ENCODE data around the gene MCAT.
A peak's percentile ranks its signal among the peaks of the same experiment; 100 is the strongest.
"Not testable (repeated sequence)": the region's sequence is repeated elsewhere in the genome, so short reads cannot be mapped to it uniquely, and the experiment has no call there.

Gene MCAT

DNA sequence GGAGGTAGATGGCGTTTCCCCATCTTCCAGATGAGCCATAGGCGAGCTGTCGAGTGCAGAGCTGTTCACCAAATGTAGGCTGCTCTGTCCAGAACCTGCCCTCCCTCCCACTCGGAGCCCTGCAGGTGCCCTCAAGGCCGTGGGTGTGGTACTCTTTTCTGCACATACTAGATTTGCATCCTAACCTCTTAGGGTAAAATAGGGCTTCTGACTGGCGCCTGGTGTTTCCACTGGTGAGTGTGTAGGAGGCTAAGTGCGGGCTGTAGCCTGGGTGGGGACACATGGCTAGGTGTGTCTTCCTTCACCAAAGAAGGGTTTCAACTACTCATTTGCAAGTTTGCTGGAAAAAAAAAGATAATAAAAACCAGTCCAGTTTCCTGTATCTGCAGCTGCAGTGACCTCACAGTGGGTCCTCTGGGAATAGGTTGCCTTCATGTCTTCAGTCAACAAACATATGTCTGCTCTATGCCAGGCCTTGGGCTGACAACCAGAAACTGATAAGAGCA, 24.2 kb downstream of the MCAT start:
- no peak for DNase-seq

DNA sequence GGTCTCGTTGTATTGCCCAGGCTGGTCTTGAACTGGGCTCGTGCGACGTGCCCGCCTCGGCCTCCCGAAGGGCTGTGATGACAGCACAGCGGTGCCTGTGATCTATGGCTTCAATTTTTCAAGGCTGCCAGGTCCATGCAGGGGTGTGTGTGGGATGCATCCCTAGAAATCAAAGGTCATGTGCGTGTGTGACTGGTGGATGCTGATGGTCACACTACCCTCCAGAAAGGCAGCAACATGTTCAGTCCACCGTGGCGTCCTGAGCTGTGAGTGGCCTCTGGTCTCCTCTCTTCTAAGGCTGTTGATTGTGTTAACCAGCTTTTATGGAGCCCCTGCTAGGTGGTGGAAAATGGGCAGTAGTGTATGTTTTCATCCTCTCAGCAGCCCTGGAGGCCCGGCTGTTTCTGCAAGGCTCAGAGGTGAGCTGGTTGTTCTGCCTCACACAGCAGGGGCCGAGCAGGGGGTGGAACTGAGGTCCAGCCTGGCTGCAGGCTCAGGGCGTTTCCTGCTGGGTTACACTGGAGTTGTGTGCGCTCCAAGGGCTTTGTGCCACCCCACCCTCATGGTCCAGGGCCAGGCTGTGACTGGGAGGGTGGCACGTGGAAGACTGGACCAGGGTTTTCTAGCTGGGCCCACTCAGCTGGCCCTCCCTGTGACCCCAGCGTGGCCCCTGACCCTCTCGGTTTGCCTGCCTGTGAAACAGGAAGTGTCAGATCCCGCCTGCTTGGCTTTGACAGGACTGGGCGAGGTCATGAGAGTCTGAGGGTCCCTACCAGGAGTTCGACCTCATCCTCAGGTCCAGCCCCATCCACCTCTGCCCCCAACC, 25.0 kb downstream of the MCAT start:
- no peak for DNase-seq

DNA sequence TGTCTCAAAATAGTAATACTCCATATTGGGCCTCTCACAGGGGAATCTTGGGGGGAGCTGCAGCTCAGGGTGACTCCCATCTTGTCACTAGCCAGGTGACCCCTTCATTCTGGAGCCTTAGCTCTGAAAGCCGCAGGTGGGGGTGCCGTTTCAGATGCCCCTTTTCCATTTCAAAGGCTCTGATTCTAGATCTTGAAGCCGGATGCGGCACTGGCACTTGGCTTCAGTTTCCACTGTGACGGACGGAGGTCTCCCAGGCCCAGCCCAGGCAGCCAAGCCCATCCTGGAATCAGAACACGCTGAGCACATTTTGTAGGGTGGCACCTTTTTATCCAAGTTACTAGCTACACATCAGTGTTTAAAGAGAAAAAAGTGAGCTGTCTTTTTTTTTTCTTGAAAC, 26.3 kb downstream of the MCAT start:
- DNase-seq: no peak

DNA sequence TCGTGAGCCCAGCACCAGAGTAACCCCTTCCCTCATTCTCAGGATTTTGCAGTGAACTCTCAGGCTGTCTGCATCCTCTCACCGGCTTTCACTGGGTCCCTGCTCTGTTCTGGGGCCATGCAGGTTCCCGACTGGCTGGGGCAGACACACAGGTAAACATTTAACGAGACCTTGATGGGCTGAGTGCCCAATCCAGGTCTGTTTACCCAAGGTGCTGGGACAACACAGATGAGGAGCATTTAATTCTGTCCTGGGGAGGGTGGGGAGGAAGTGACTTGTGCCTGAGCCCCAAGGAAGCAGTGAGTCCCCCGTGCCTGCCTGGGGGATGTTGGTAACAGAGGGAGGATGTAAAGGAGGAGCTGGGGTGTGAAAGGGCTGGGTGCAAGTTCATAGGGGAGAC, 28.2 kb downstream of the MCAT start:
- DNase-seq: peak; percentile 45

DNA sequence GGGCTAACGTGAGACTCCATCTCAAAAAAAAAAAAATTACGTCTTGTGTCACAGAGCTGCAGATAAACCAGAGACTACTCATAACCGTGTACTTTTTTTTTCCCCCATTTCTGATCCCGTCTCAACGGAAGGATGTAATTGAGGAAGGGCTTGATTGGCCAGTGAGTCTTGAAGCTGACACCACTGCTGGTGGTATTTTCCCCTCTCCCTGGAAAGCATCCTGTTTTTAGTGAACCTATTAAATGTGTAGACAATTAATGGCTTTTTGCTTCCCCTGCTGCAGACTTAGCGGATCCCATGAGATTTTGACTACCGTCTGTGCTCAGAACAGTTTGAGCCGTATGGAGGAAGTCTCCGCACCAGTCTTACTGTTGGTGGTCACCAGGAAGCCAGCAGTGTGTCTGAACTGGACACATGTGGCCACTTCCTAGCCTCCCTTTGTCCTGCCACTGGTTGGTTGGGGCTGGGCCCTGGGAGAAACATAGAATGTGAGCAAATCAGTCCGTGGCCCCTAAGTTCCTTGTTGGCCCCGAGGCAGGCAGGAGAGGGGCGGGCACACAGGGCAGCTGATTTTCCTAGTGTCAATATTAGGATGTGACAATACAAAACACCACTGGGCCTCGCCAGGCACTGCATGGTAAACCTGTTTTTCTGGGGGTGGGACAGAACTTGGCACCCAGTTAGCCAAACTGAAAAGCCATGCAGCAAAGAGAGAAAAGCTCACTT, 29.5 kb downstream of the MCAT start:
- DNase-seq: peak; percentile 39

DNA sequence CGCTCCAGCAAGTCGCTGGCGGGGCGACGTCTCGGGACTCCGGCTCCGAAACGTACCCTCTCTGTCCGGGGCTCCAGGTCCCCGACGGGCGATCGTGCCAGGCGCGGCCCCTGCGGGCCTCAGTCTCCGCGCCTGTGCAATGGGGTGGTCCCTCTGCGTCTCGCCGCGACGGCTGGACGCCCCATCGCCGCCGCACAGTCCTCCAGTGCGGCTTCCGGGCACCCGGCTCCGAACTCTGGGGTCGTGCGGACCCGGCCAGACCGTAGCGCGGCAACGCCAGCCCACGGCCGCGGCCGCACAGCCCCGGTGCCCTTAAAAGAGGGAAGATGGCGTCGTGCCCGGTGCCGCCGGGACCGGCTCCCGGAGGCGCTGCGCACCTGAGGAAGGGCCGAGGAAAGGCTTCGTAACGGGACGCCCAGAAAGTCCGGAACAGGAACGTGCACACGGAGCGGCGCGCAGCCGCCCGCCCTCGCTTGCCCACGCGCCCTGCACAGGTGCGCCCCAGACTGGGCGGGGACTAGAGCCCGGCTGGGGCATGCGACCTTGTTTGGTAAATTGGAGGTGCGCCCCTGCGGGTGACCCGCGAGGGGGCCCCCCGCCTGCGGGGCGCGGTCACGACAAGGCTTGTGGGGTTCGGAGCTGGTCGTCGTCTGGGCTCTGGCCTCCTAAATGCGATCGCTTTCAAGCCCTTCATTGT, 32.1 kb downstream of the MCAT start:
- DNase-seq: no peak

DNA sequence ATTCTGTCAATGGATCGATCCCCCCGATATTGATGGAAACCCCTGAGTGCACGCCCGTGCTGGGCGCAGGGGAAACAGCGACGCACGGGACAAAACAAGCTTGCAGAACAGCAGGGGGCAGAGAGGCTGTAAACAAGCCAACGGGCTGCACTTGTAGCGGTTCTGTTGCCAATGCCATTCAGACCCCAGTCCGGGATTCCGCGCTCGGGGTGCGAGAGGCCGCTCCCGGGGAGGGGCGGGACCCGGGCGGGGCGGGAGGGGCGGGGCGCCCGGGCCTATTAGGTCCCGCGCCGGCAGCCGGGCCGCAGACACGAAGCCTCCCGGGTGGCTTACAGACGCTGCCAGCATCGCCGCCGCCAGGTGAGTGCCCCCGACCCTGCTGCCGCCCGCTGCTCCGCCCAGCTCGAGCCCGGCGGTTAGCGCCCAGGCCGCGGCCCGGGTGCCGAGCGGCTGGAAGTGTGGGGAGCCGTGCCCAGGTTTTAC, 32.7 kb downstream of the MCAT start, which contains the start of gene BIK:
Gene BIK (plus strand): TSS at position 307 of the 483 bp plus-strand sequence. CDS start 13,273 bp downstream, outside the sequence.
- DNase-seq: no peak

DNA sequence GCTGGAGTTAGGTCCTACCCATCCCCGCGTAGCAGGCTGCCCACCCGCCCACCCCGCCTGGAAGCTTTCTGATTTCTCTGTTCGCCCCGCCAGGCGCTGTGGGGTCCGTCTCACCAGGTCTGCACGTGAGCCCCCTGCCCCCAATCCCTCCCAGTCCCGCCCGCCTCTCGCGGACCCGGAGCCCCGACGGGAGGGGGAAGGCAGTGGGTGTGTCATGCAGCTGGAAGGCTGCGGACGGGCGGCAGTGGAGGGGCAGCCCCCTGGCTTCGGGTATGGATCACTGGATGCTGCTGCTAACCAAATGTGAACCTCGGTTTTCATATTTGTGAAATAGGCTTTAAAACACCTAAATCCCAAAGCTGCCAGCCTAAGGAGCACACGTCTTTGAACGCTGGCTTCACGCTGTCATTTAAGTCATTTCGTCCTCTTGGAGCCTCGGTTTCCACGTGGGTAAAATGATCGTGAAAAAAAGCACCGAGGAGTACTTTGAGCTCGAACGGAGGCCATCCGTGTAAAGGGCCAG, 33.2 kb downstream of the MCAT start:
- no peak for DNase-seq

DNA sequence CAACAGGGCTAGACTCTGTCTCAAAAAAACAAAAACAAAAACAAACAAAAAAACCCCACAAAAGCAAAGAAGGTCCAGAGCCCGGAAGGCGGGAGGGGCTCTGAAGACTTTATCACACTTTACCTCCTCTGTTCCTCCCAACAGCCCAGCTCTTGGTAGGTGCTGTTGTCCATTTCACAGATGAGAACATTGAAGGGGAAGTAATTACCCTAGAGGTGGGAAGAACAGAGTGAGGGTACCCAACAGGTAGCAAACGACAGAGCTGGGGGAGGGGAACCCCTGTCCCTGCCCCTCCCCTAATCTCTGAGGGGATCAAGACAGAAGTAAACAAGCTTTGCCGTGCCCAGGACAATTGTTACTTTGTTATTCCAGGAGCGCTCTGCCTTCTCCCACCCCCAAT, 33.7 kb downstream of the MCAT start:
- no peak for DNase-seq

DNA sequence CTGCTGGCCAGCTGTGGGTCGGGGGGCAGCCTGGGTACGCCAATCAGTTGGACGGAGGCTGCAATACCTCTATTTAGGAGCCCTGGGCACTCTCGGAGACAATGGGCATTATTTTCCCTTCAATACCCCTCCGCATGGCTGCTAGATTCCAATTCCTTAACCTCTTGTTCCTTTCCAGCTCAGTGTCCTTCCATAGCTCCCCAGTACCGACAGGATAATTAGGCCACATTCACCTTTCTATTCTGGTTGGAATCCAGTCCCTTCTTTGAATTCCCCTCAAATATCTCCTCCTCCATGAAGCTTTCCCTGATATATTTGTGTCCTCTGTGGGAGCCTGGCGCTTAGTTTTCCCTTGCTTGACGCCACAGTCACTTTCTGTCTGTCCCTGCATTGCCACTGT, 36.9 kb downstream of the MCAT start:
- no peak for DNase-seq

DNA sequence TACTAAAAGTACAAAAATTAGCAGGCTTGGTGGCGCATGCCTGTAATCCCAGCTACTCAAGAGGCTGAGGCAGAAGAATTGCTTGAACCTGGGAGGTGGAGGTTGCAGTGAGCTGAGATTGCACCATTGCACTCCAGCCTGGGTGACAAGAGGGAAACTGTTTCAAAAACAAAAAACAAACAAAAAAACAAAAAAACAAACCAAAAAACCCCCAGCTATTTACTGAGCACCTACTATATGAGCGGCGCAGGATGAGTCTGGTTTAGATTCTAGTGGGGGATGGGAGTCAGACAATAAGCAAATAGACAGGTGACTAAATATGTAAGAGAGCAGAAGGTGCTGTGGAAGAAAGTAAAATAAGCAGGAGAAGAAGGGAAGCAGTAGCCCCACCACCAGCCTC, 38.2 kb downstream of the MCAT start:
- DNase-seq: not testable (repeated sequence)

DNA sequence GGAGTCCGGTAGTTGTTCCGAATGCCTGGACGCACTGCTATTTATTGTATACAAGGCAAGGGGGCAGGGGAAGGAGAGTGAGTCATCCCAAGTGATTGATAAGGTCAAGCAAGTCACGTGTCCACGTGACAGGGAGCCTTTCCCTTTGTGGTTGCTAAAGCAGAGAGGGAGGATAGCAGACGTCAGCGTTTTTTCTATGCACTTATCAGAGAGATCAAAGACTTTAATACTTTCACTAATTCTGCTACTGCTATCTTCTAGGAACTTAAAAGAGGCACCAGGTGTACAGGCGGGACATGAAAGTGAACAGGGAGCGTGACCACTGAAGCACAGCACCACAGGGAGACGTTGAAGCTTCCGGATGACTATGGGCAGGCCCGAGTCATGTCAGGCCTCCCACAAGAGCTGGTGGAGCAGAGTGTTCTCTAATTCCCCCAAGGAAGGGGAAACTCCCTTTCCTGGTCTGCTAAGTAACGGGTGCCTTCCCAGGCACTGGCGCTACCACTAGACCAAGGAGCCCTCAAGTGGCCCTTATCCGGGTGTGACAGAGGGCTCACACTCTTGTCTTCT, 39.1 kb downstream of the MCAT start:
- not testable (repeated sequence) for DNase-seq

DNA sequence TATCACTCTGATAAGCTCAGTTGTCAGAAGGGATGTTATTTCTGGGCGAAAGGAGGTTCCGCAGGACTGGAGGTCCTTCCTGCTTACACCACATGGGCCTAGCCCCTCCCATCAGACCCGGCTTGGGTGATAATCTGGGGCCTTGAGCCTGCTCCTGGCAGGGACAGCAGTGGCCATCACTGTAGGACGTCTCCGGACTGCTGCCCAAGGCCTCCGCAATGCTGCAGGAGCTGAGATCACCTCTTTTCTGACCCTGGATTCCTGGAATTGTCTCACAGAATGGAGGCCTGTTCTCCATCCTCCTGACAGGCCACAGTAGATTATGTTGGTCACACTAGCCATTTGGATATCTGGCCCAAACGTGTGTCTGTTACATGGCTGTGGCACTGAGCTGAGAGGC, 41.9 kb downstream of the MCAT start:
- no peak for DNase-seq

DNA sequence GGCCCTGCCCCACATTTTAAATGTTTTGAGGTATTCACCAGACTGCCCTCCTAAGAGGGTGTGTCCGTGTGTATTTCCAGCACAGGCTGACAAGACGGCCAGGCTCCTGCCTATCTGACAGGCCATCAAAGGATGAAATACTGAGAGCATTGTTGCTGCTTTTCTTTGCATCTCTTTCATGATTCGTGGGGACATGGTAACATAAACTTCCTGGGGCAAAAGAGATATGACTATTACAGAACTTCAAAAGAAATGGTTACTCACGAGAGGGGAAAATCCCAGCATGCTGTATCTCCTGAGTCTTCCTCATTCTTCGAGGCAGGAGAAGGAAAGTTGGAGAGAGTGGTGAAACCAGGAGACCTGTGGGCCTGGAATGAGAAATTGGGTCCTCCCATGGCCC, 43.0 kb downstream of the MCAT start:
- no peak for DNase-seq

DNA sequence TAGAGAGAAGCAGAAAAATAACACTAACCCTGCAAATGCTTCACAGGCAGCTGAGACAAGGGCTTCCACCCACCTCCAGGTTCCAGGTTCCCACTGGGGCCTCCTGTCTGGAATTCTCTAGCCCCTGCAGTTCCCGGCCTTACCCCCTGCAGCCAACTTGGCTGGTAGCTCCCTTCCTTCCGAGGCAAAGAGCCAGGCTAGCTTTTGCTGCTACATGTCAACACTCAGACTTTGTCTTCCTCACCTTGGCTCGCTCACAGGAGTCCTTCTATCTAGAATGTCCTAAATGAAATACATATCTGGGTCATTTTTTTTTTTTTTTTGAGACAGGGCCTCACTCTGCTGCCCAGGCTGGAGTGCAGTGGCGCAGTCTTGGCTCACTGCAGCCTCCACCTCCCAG, 44.1 kb downstream of the MCAT start:
- no peak for DNase-seq

DNA sequence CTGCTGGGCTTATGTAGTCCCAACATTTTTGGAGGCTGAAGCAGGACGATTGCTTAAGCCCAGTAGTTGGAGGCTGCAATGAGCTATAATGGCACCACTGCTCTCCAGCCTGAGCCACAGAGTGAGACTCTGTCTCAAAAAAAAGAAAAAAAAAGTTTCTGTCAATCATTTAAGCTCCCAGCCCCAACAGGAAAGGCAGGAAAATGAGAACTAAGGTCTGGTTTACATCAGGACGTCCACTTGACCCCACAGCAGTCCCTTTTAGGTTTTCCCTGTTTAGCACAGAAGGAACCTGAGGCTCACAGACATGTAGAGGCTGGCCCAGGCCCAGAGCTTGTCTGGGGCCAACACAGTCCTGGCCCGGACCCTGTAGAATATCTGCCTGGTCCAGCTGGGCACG, 44.8 kb downstream of the MCAT start:
- DNase-seq: no peak

DNA sequence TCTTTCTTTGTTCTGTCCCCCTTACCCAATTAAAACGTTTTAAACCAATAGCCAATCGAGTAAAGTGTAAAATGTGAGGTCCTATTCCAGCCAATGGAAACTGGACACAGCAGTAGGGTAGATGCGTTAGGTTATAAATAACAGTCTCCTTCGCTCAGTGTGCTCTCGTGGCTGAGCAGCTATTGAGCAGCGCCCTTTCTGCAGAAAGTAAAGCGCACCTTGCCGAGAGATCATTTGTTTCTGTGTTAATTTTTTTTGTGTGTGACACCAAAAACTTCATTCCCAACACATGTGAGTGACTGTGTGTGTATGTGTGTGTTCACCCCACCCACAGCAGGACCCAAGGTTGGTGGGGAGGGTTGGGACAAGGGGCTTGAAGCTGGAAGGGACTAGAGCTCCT, 46.8 kb downstream of the MCAT start:
- no peak for DNase-seq

DNA sequence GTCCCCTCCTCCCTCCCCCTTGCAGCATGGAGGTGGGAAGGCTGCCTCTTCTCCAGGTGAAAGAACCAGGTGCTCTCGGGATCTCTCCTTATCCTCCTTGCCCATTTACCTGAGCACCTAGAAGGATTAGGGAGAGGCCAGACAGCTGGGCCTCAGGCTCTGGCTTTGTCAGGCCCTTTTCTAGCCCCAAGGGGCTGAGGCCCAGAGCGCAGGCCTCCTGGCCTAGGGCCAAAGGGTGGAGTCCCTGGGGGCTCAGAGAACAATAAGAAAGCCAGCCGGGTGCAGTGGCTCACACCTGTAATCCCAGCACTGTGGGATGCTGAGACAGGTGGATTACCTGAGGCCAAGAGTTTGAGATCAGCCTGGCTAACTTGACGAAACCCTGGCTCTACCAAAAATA, 48.6 kb downstream of the MCAT start:
- DNase-seq: no peak

DNA sequence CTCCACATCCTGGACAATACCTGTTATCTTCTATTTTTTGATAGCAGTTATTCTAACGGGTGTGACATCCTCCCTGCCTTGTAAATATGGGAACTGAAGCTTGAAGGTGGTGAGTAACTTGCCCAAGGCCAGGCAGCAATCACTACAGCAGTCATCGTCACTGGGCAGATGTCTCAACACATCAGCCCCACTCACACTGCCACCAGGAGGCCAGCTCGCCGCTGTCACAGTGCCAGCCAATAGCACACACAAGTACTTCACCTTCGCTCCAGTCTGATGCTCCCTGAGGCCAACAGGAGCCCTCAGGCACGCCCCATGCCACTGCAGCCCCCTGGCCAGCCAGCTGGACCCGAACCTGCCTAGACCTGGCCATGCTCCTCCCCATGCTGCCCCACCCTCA, 49.1 kb downstream of the MCAT start:
- DNase-seq: peak; percentile 20

DNA sequence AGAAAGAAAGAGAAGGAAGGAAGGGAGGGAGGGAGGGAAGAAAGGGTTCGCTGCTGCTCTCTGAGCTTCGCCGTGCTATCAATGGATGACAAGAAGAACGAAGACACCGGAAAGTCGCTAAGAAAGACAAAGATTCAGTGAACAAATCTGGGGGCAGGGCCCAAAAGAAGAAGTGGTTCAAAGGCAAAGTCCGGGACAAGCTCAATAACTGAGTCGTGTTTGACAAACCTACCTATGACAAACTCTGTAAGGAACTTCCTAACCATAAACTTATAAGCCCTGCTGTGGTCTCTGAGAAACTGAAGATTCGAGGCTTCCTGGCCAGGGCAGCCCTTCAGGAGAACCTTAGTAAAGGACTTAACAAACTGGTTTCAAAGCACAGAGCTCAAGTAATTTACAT, 51.1 kb downstream of the MCAT start:
- DNase-seq: no peak

DNA sequence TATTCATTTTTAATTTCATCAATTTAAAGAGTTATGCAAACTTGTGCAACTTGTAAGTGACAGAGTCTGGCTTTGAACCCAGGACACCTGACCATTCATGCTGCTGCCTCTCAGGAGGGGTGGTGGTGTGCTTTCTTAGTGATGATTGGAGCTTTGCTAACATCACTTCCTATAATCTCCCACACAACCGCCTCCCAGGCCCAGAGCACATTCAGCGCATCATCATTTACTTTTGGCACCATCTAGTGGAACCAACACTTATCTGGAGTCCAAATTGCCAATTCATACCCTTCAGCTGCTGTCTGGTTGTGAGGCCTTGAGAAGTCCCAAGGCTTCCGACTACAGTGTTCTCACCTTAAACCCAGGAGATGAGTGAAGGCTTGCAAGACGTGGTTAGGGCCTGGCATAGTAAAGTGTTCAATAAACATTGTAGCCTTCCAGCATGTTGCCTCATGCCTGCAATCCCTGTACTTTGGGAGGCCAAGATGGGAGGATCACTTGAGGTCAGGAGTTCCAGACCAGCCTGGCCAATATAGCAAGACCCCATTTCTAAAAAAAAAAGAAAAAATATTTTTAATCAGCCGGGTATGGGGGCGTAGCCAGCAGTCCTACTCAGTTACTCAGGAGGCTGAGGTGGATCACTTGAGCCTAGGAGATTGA, 52.9 kb downstream of the MCAT start:
- peak; percentile 87 for DNase-seq

All from COR-L47 (cell line).